ENCODE data around the gene NSA2.
"Not testable (repeated sequence)": the region's sequence is repeated elsewhere in the genome, so short reads cannot be mapped to it uniquely, and the experiment has no call there.

NSA2 gene

GRCh38 chr5:74736759-74737158 lies 30.3 kb upstream of the NSA2 start:
- Histone ChIP-seq H3K27ac (ENCODE audit: low read depth, low read length) (no peak overlapping the region), H4K12ac (ENCODE audit: low read depth, low read length) (no peak overlapping the region), H2BK5ac (ENCODE audit: low read depth, low read length, poor library complexity) (no peak overlapping the region), H4K91ac (ENCODE audit: low read depth, low read length) (no peak overlapping the region), H2AFZ (ENCODE audit: insufficient read depth, low read length, poor library complexity) (no peak overlapping the region), H3K23ac (ENCODE audit: low read length) (no peak overlapping the region), H3K4me2 (ENCODE audit: low read length) (no peak overlapping the region), H3K4me1 (ENCODE audit: control insufficient read depth in 1 of 2, insufficient read depth in 2 of 2, low read length in 2 of 2) (no peaks in the 10 kb centered on the region), H3K79me1 (ENCODE audit: low read length) (no peaks in the 10 kb centered on the region), H3K18ac (ENCODE audit: low read length) (no peak overlapping the region), H3K9ac (ENCODE audit: low read length) (no peak overlapping the region), H3K4ac (ENCODE audit: low read depth, low read length) (no peak overlapping the region), H3K14ac (ENCODE audit: low read length) (no peak overlapping the region), H2AK5ac (ENCODE audit: low read length) (no peak overlapping the region), H3K9me3 (ENCODE audit: insufficient read depth, low read depth, low read length) (no peaks in the 10 kb centered on the region), H3K4me3 (ENCODE audit: low read depth, low read length) (no peak overlapping the region), H3K36me3 (ENCODE audit: control insufficient read depth in 1 of 2, insufficient read depth in 2 of 2, low read length in 2 of 2) (peaks cover 2 to 7% of the 10 kb centered on the region in 2 experiments), H2BK120ac (ENCODE audit: insufficient read depth, low read length, poor library complexity) (no peak overlapping the region), H3K79me2 (ENCODE audit: control insufficient read depth, insufficient read depth, low read length, poor library complexity) (no peaks in the 10 kb centered on the region), H3K27me3 (ENCODE audit: insufficient read depth, low read length) (no peaks in the 10 kb centered on the region), H4K8ac (ENCODE audit: low read depth, low read length) (no peak overlapping the region), H2BK12ac (ENCODE audit: low read length) (no peak overlapping the region)
- no CpG with 5 or more reads among the region's 6 CpGs for WGBS (ENCODE audit: extremely low coverage, insufficient coverage, insufficient read length)
- DNase-seq = no peak

GRCh38 chr5:74738406-74738805 lies 28.6 kb upstream of the NSA2 start:
- WGBS (ENCODE audit: extremely low coverage, insufficient coverage, insufficient read length) = no CpG with 5 or more reads among the region's 4 CpGs
- no peak overlapping the region for H3K18ac ChIP-seq (ENCODE audit: low read length)
- H3K27ac ChIP-seq (ENCODE audit: low read depth, low read length) = no peak overlapping the region
- no peak overlapping the region for H4K8ac ChIP-seq (ENCODE audit: low read depth, low read length)
- no peak overlapping the region for H2BK12ac ChIP-seq (ENCODE audit: low read length)
- no peak overlapping the region for H2AK5ac ChIP-seq (ENCODE audit: low read length)
- no peak overlapping the region for H3K4me2 ChIP-seq (ENCODE audit: low read length)
- H3K9ac ChIP-seq (ENCODE audit: low read length) = no peak overlapping the region
- H3K79me1 ChIP-seq (ENCODE audit: low read length) = no peaks in the 10 kb centered on the region
- no peaks in the 10 kb centered on the region for H3K9me3 ChIP-seq (ENCODE audit: insufficient read depth, low read depth, low read length)
- H3K4ac ChIP-seq (ENCODE audit: low read depth, low read length) = no peak overlapping the region
- no peaks in the 10 kb centered on the region for H3K4me1 ChIP-seq (ENCODE audit: control insufficient read depth in 1 of 2, insufficient read depth in 2 of 2, low read length in 2 of 2)
- no peaks in the 10 kb centered on the region for H3K27me3 ChIP-seq (ENCODE audit: insufficient read depth, low read length)
- no peak for DNase-seq
- H2AFZ ChIP-seq (ENCODE audit: insufficient read depth, low read length, poor library complexity) = no peak overlapping the region
- no peak overlapping the region for H2BK120ac ChIP-seq (ENCODE audit: insufficient read depth, low read length, poor library complexity)
- H3K23ac ChIP-seq (ENCODE audit: low read length) = no peak overlapping the region
- H3K79me2 ChIP-seq (ENCODE audit: control insufficient read depth, insufficient read depth, low read length, poor library complexity) = no peaks in the 10 kb centered on the region
- peaks cover 2 to 7% of the 10 kb centered on the region in 2 experiments for H3K36me3 ChIP-seq (ENCODE audit: control insufficient read depth in 1 of 2, insufficient read depth in 2 of 2, low read length in 2 of 2)
- no peak overlapping the region for H3K14ac ChIP-seq (ENCODE audit: low read length)
- no peak overlapping the region for H2BK5ac ChIP-seq (ENCODE audit: low read depth, low read length, poor library complexity)
- no peak overlapping the region for H3K4me3 ChIP-seq (ENCODE audit: low read depth, low read length)
- no peak overlapping the region for H4K91ac ChIP-seq (ENCODE audit: low read depth, low read length)
- no peak overlapping the region for H4K12ac ChIP-seq (ENCODE audit: low read depth, low read length)

DNA sequence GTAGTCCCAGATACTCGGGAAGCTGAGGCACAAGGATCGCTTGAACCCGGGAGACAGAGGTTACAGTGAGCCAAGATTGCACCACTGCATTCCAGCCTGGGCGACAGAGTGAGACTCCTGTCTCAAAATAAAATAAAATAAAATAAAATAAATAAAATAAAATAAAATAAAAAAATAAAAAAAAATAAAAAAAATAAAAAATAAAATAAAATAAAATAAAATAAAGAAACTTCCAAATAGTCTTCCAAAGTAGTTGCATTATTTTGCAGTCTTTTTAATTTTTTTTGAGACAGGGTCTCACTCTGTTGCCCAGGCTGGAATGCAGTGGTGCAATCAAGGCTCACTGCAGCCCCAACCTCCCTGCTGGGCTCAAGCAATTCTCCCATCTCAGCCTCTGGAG lies 18.3 kb upstream of the NSA2 start:
- H2BK5ac ChIP-seq (ENCODE audit: low read depth, low read length, poor library complexity); H3K4me2 ChIP-seq (ENCODE audit: low read length); H3K14ac ChIP-seq (ENCODE audit: low read length); H2AFZ ChIP-seq (ENCODE audit: insufficient read depth, low read length, poor library complexity); H3K23ac ChIP-seq (ENCODE audit: low read length); H4K12ac ChIP-seq (ENCODE audit: low read depth, low read length); H3K9ac ChIP-seq (ENCODE audit: low read length); H3K36me3 ChIP-seq (ENCODE audit: control insufficient read depth in 1 of 2, insufficient read depth in 2 of 2, low read length in 2 of 2); H3K79me1 ChIP-seq (ENCODE audit: low read length); H2AK5ac ChIP-seq (ENCODE audit: low read length); H3K79me2 ChIP-seq (ENCODE audit: control insufficient read depth, insufficient read depth, low read length, poor library complexity); H3K4me1 ChIP-seq (ENCODE audit: control insufficient read depth in 1 of 2, insufficient read depth in 2 of 2, low read length in 2 of 2); H3K4ac ChIP-seq (ENCODE audit: low read depth, low read length); H2BK12ac ChIP-seq (ENCODE audit: low read length); H3K27me3 ChIP-seq (ENCODE audit: insufficient read depth, low read length); H4K91ac ChIP-seq (ENCODE audit: low read depth, low read length); DNase-seq; H3K18ac ChIP-seq (ENCODE audit: low read length); H2BK120ac ChIP-seq (ENCODE audit: insufficient read depth, low read length, poor library complexity); H3K9me3 ChIP-seq (ENCODE audit: insufficient read depth, low read depth, low read length); H4K8ac ChIP-seq (ENCODE audit: low read depth, low read length); H3K27ac ChIP-seq (ENCODE audit: low read depth, low read length); H3K4me3 ChIP-seq (ENCODE audit: low read depth, low read length): not testable (repeated sequence)
- no CpG with 5 or more reads among the region's 4 CpGs for WGBS (ENCODE audit: extremely low coverage, insufficient coverage, insufficient read length)

GRCh38 chr5:74761241-74761640 lies 5.8 kb upstream of the NSA2 start:
- no peak overlapping the region for H2BK120ac ChIP-seq (ENCODE audit: insufficient read depth, low read length, poor library complexity)
- no peaks in the 10 kb centered on the region for H3K27me3 ChIP-seq (ENCODE audit: insufficient read depth, low read length)
- no peaks in the 10 kb centered on the region for H3K79me1 ChIP-seq (ENCODE audit: low read length)
- no peak for DNase-seq
- H2BK5ac ChIP-seq (ENCODE audit: low read depth, low read length, poor library complexity) = no peak overlapping the region
- no peak overlapping the region for H4K91ac ChIP-seq (ENCODE audit: low read depth, low read length)
- WGBS (ENCODE audit: extremely low coverage, insufficient coverage, insufficient read length) = no CpG with 5 or more reads among the region's 1 CpG
- no peak overlapping the region for H2BK12ac ChIP-seq (ENCODE audit: low read length)
- no peaks in the 10 kb centered on the region for H3K9me3 ChIP-seq (ENCODE audit: insufficient read depth, low read depth, low read length)
- no peak overlapping the region for H3K4me2 ChIP-seq (ENCODE audit: low read length)
- no peak overlapping the region for H4K12ac ChIP-seq (ENCODE audit: low read depth, low read length)
- H3K4me1 ChIP-seq (ENCODE audit: control insufficient read depth in 1 of 2, insufficient read depth in 2 of 2, low read length in 2 of 2) = peaks cover 5% of the 10 kb centered on the region in 2 experiments
- no peak overlapping the region for H2AK5ac ChIP-seq (ENCODE audit: low read length)
- no peak overlapping the region for H2AFZ ChIP-seq (ENCODE audit: insufficient read depth, low read length, poor library complexity)
- no peak overlapping the region for H3K23ac ChIP-seq (ENCODE audit: low read length)
- H3K18ac ChIP-seq (ENCODE audit: low read length) = no peak overlapping the region
- H3K27ac ChIP-seq (ENCODE audit: low read depth, low read length) = no peak overlapping the region
- H3K14ac ChIP-seq (ENCODE audit: low read length) = no peak overlapping the region
- no peak overlapping the region for H3K4ac ChIP-seq (ENCODE audit: low read depth, low read length)
- H3K79me2 ChIP-seq (ENCODE audit: control insufficient read depth, insufficient read depth, low read length, poor library complexity) = peaks cover 3% of the 10 kb centered on the region
- no peak overlapping the region for H3K9ac ChIP-seq (ENCODE audit: low read length)
- no peak overlapping the region for H4K8ac ChIP-seq (ENCODE audit: low read depth, low read length)
- no peak overlapping the region for H3K4me3 ChIP-seq (ENCODE audit: low read depth, low read length)
- H3K36me3 ChIP-seq (ENCODE audit: control insufficient read depth in 1 of 2, insufficient read depth in 2 of 2, low read length in 2 of 2) = peaks cover 5 to 10% of the 10 kb centered on the region in 2 experiments

Data from trophoblast cell (in vitro differentiated cells and primary cell).